GM15510 (cell line): ENCODE measurements around the gene IER3IP1.

ENCODE experiments used
- POLR2A ChIP-seq: IDR thresholded peaks from 3 replicates; pipeline ENCODE4 v1.6.1; 2011; ENCODE audit warnings: borderline replicate concordance; ENCODE audit not compliant: insufficient read length; ENCODE audit errors: extremely low read depth

IER3IP1 gene, protein sequence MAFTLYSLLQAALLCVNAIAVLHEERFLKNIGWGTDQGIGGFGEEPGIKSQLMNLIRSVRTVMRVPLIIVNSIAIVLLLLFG

GRCh38 chr18:47175898-47176575 is at the start of gene IER3IP1:
Gene IER3IP1, minus strand, starts transcription at chr18:47176364. Its CDS starts 87 bp downstream, at chr18:47176277.
- TF ChIP-seq POLR2A: peak; percentile 76

GRCh38 chr18:47215554-47216138 is 39.5 kb upstream of the IER3IP1 start:
- no peak for TF ChIP-seq POLR2A

GRCh38 chr18:47209171-47209570 is 33.0 kb upstream of the IER3IP1 start:
- no peak for TF ChIP-seq POLR2A

DNA sequence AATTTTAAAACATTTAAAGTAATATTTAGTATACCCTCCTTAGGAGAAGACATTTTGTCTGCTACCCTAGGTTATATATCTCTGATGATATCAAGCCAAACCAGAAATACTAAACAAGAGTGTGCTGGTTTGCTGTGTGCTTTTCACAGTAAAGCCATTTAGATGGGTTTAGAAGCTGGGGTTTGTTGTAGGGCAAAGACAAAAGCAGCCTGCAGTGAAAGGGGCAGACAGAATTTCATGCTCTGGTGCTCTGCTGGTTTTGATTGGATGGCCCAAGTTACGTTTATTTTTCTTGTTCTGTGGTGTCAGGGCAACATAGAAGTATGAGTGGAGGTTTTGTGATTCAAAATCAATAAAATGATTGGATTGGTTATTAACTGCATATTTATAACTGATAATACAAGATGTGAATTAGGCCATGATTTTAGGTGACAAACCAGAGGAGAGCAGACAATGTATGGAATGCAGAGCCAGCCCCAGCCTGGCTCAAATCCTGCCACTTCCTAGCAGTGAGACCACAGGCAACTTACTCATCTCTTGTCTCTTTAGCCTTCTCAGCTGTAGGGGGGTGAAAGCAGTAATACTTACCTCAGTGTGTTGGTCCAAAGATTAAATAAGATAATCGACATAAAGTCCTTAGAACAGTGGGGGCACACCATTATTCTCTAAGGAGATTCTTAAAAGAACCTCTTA is 30.9 kb upstream of the IER3IP1 start:
- no peak for TF ChIP-seq POLR2A

- no peak for TF ChIP-seq POLR2A
Observed at GRCh38 chr18:47204908-47205522, 28.9 kb upstream of the IER3IP1 start.

GRCh38 chr18:47203626-47204464 is 27.7 kb upstream of the IER3IP1 start:
- TF ChIP-seq POLR2A: no peak

GRCh38 chr18:47191961-47192360 is 15.8 kb upstream of the IER3IP1 start:
- no peak for TF ChIP-seq POLR2A

DNA sequence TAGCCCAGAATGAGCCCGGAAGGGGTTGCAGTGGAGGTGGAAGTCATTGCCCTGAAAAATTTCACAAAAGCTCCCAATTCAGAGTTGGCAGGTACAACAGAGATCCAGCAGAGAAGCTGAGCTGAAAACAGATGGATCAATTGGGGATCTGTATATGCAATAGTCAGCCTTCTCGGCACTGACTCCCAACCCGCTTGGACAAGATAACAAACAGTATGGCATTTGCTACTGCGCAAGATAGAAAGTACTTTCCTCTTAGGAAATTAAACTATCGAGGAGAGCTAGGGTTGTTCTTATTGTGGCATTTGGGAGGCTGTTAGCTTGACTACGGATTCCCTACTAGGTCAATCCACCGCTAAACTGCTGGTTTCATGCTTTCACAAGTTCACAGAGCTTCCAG is 11.6 kb upstream of the IER3IP1 start:
- TF ChIP-seq POLR2A: no peak

DNA sequence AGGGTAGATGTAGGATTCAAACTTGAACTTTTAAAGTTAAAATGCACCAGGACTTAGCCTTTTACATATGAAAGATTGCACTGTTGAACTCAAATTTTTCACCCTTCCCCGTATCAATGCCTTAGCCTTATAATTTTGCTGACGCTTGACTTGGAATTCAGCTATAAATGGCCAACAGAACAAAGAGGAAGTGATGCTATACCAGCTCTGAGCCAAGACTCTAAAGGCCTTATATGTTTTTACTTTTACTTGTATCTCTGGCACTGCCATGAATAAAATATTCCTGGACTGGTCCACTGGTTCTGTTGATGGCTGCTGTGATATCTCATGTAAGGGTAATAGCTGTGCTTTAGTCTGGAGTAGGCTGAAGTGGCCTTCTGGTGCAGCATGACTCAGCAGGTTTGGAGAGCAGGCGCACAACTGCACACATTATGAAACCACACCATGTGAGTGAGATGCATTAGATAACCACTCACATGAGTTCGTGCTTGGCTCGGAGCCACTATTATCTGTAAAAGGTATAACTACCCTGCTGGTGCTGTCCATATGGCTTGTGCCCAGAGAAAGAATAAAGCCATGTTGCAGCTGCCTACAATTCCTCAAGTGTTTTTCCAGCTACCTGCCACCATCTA is 8.4 kb upstream of the IER3IP1 start:
- no peak for TF ChIP-seq POLR2A

- no peak for TF ChIP-seq POLR2A
Observed at GRCh38 chr18:47180765-47181164, 4.6 kb upstream of the IER3IP1 start.

GRCh38 chr18:47179520-47179919 is 3.4 kb upstream of the IER3IP1 start:
- no peak for TF ChIP-seq POLR2A

DNA sequence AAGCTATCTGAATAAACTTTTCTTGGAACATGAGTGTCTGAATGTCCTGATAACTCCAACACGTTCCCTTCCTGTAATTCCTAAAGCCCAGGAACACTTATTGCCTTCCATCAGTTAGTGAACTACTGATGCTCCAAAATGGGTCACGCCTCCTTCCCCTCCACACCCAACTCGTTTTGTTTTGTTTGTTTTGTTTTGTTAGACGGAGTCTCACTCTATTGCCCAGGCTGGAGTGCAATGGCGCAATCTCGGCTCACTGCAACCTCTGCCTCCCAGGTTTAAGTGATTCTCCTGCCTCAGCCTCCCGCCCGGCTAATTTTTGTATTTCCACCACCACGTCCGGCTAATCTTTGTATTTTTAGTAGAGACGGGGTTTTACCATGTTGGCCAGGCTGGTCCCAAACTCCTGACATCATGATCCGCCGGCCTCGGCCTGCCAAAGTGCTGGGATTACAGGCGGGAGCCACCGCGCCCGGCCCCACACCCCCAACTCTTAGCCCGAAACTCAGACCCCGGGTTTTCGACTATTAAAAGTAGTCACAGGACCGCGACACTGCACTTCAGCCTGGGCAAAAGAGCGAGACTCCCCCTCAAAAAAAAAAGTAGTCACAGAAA is 774 bp downstream of the IER3IP1 start:
- no peak for TF ChIP-seq POLR2A

DNA sequence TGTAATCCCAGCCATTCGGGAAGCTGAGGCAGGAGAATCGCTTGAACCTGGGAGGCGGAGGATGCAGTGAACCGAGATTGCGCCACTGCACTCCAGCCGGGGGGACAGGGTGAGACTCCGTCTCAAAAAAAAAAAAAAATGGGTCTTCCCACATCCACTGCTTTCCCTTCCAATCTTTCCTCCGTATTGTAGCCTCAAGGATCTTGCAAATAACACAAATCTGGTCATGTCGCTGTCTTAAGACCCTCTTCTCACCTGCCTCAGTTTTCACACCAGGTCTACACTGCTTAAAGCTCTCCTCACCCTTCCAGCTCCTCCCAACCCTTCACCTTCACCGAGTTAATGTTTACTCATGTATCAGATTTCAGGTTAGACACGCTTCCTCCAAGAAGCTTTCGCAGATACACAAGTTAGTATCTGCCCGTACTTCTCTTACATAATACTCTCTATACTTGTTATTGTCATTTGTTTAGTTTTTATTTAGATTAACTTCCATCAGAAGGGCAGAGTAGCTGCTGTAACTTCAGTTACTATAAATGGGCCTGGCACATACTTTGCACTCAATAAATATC is 1.5 kb downstream of the IER3IP1 start:
- no peak for TF ChIP-seq POLR2A

DNA sequence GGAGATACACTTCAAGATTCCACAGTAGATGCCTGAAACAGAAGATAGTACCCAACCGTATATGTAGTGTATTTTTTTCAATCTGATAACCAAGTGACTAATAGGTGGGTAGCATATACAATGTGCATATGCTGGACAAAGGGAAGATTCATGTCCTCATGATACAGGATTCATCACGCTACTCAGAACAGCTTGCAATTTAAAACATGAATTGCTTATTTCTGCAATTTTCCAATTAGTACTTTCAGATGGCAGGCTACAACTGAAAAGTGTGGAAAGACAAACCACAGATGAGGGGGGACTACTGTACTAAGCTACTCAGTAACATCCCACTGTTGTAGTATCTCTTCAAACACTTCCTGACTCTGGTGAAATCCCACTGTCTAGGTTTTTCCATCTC is 3.7 kb downstream of the IER3IP1 start:
- TF ChIP-seq POLR2A: no peak

- TF ChIP-seq POLR2A: no peak
Observed at GRCh38 chr18:47168913-47169312, 7.3 kb downstream of the IER3IP1 start.
